DMS 273 (cell line): Measurements from ENCODE around the gene ABCB8.
A peak's percentile ranks its signal among the peaks of the same experiment; 100 is the strongest.

Source experiments
- DNase-seq: peaks from one replicate; lab custom pipeline; 2025; ENCODE audit not compliant: unreplicated experiment; lab: John Stamatoyannopoulos, UW

Gene ABCB8

DNA sequence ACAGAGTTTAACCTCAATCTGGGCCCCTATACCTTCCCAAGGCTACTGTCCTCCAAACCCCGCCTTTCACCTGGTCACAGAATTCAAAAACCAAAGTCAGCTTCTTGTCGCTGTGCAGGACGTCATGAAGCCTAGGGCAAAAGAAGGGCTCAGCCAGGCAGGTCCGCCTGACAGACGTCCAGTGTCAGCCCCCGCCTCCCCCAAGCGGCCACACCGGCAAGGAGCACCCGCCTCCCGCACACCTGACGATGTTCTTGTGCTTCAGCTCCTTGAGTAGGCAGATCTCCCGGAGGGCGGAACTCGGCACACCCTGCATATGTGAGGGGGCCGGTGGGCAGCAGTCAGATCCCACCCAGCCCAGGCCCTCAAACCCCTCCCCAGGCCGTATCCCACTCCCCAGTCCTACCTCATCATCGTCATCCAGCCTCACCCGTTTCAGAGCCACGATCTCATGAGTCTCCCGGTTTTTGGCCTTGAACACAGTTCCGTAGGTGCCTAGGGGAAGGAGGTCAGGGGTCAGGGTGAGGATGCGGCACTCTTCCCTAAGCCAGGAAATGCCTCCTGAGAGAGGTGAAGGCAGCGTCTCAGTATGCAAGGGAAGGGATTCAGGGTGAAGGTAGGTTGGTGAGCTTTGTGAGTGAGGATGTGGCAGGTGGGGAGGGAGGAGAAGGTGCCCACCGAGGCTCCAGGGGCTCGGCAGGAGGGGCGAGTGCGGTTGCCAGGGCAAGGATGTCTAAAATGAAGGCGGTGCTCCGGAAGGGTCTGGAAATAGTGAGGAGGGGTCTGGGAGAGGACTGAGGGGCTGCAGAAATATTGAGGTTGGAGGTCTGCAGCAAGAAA lies 28.6 kb downstream of the ABCB8 start:
- DNase-seq, result no peak

- DNase-seq, result peak; percentile 88
These were observed 29.3 kb downstream of the ABCB8 start, which contains the start of gene CDK5 for GRCh38 chr7:151057506-151057988. Gene CDK5, minus strand, starts transcription at chr7:151057897. Its CDS starts 49 bp downstream, at chr7:151057848.

- peak; percentile 100 for DNase-seq
These were observed 29.9 kb downstream of the ABCB8 start for GRCh38 chr7:151057989-151058780.

DNA sequence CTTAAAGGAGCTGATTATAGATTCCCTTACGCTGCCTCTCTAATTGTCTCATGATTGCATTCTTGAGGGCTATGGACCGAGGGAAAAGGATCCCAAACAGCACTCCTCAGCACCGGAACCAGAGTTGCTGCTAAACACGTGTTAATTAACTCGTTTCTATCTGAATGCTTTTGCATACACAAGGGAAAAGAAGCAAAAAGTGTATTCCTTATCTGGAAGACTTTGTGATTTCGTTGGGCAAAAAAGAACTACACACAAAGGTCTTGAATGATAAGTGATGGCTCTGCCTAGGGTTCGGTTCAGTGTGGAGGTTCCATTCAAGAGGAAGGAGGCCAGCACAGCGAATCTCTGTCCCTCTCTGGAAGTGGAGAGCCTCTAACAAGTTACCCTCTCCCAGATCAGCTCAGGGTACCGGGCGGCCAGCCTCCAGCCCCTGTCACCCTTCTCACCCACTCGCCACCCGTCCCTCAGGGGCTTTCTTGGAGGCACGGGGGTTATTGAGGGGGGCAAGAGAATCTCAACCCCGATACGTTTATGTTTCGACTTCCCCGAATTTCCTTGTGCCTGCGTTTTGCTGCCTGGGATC lies 30.6 kb downstream of the ABCB8 start:
- peak; percentile 65 for DNase-seq

- peak; percentile 97 for DNase-seq
These were observed 31.3 kb downstream of the ABCB8 start, which contains the start of gene SLC4A2 for GRCh38 chr7:151059367-151060112. Gene SLC4A2, plus strand, starts transcription at chr7:151059589. Its CDS starts 2,399 bp downstream, at chr7:151061988.

GRCh38 chr7:151060113-151060415 lies 31.8 kb downstream of the ABCB8 start:
- no peak for DNase-seq

DNA sequence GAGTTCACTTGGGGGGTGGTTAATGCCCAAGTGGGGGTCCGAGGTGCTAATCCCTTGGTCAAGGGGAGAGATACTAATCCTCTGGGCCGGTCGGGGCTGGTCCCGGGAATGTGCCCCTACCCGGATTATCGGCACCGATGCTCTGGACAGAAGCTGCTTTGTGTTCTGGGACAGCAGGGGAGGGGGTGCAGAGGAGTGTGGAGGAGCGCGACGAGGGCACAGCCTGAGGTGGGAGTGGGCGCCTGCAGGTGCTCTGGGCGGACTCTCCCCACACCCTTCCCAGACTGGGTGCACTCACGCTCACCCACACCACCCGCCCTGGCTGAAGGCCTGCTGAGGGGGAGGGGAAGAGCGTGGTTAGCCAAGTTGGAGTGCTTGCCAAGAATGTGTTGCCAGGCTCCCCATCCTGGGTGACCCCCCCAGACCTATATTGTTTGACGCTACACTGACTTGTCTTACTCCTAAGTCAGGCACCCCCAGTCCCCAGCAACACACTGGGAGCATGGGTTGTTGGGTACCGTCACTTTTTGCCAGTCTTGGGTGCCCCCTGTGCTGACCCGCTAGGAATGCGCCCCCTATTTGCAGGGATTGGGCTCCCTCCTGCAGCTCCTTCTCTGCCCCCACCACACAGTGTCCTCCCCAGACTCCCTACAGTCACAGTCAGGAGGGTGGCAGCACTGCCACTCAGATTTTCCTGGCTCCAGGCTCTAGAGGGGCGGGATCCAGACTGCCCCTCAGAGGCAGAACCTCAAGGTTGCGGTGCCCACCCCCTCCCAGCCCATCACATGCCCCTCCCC lies 32.4 kb downstream of the ABCB8 start:
- DNase-seq, result peak; percentile 72

GRCh38 chr7:151061213-151062110 lies 33.2 kb downstream of the ABCB8 start:
- DNase-seq, result no peak

DNA sequence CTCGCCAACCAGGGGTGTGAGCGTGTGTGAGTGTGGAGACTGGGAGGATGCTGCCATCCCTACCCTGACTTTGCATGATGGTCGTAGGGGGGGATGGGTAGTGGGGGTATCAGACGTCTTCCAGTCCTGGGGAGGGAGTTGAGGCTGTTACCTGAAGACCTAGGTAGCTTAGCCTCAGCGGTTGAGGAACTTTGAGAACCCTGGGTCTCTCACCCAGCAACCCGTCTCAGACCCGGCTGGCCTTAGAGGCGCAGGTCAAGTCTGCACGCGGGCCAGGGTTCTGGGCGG lies 33.8 kb downstream of the ABCB8 start:
- DNase-seq, result no peak

- DNase-seq, result peak; percentile 45
These were observed 34.4 kb downstream of the ABCB8 start for GRCh38 chr7:151062399-151063211.

- no peak for DNase-seq
These were observed 34.9 kb downstream of the ABCB8 start for GRCh38 chr7:151063212-151063561.

- no peak for DNase-seq
These were observed 36.2 kb downstream of the ABCB8 start for GRCh38 chr7:151064454-151064853.

GRCh38 chr7:151064993-151065392 lies 36.7 kb downstream of the ABCB8 start:
- DNase-seq, result no peak

- no peak for DNase-seq
These were observed 37.3 kb downstream of the ABCB8 start for GRCh38 chr7:151065516-151065915.

DNA sequence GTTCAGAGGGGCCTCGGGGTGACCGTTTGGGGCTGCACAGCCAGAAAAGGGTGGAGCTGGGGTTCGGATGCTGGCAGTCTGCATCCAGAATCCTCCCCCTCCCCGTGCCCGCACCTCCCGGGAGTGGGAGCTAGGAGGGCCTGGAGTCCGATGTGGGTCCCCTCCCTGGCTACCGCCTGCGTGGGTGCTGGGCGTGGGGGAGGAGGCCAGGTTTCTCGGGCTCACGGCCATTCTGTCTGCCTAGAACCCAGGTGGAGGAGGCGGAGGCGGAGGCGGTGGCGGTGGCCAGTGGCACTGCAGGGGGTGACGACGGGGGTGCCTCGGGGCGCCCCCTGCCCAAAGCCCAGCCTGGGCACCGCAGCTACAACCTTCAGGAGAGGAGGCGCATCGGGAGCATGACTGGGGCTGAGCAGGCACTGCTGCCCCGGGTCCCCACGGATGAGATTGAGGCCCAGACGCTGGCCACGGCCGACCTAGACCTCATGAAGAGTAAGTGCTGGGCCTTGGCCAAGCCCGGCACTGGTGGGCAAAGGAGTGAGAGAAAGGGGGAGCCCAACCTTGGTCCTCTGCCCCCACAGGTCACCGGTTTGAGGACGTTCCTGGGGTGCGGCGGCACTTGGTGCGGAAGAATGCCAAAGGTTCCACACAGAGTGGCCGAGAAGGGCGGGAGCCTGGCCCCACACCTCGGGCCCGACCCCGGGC lies 38.2 kb downstream of the ABCB8 start:
- DNase-seq, result no peak

DNA sequence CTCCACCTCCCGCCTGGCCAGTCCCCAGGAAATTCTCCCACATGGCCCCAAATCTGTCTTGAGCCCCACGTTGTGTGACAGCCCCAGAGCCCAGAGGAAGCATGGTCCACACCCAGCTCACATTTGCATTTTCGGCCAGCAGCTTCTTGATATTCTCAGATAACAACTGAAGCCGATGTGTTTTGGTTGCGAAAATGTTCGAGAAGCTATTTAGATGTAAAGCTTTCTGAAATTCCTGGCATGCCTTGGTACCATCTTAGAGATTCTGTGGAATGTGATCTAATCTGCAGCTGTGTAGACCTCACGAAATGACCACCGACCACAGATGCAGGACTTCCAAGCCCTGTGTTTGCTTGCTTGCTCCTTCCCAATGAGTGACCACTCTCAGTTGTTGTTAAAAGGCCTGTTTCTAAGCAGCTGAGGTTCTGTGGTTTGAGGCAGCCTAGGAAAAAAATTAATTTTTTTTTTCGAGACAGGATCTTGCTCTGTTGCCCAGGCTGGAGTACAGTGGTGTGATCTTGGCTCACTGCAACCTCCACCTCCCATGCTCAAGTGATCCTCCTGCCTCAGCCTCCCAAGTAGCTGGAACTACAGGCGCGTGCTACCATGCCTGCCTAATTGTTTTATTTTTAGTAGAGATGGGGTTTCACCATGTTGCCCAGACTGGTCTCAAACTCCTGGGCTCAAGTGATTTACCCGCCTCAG lies 40.0 kb downstream of the ABCB8 start:
- no peak for DNase-seq

GRCh38 chr7:151069841-151070573 lies 41.8 kb downstream of the ABCB8 start:
- DNase-seq, result no peak
